ENCODE data around the gene GFRA4.
"Not testable (repeated sequence)": the region's sequence is repeated elsewhere in the genome, so short reads cannot be mapped to it uniquely, and the experiment has no call there.

GFRA4 gene

DNA sequence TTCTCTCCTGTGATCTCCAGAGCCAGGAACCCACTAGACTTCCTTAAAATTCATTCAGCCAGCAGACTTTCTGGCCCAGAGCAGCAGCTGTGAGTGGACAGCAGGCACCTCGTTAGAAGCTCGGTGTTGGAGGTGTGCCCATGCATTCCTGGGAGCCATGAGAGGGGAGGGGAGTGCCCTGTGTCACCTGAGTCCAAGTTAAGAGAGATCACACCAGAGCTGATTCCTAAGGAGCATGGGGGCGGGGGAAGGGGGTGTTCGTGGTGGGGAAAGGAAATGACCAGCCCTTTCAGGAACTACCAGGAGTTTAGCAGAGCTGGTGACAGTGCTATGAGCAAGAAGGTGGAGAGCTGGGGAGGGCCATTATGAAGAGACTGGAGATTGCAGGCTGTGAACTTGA, 46.9 kb downstream of the GFRA4 start:
- Histone ChIP-seq H3K9ac (ENCODE audit: low read depth in 1 of 2, low read length in 2 of 2) (no peak overlapping the region), H3K4me1 (ENCODE audit: control insufficient read depth in 2 of 2, insufficient read depth in 2 of 2, low read length in 2 of 2) (no peaks in the 10 kb centered on the region), H3K27me3 (ENCODE audit: control insufficient read depth in 2 of 2, insufficient read depth in 2 of 2, low read length in 2 of 2) (no peaks in the 10 kb centered on the region), H3K4me3 (ENCODE audit: low read length in 2 of 2) (no peak overlapping the region), H3K36me3 (ENCODE audit: control insufficient read depth in 2 of 2, insufficient read depth in 2 of 2, low read length in 2 of 2) (no peaks in the 10 kb centered on the region), H3K27ac (ENCODE audit: low read depth in 2 of 2, low read length in 2 of 2) (no peak overlapping the region), H3K9me3 (ENCODE audit: control insufficient read depth in 2 of 2, low read length in 2 of 2) (no peaks in the 10 kb centered on the region)

DNA sequence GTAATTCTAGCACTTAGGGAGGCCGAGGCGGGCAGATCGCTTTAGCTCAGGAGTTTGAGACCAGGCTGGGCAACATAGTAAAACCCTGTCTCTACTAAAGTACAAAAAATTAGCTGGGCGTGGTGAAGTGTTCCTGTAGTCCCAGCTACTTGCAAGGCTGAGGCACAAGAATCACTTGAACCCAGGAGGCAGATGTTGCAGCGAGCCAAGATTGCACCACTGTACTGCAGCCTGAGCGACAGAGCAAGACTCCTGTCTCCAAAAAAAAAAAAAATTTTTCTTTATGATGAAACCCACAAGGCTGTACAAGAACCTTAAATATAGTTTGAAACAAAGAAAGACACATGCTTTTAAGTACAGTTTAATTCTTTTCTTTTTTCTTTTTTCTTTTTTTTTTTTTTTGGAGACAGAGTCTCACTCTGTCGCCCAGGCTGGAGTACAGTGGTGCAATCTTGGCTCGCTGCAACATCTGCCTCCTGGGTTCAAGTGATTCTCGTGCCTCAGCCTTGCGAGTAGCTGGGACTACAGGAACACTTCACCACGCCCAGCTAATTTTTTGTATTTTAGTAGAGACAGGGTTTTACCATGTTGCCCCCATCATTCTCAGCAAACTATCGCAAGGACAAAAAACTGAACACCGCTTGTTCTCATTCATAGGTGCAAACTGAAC, 47.9 kb downstream of the GFRA4 start:
- H3K9me3 ChIP-seq (ENCODE audit: control insufficient read depth in 2 of 2, low read length in 2 of 2); H3K27me3 ChIP-seq (ENCODE audit: control insufficient read depth in 2 of 2, insufficient read depth in 2 of 2, low read length in 2 of 2); H3K4me1 ChIP-seq (ENCODE audit: control insufficient read depth in 2 of 2, insufficient read depth in 2 of 2, low read length in 2 of 2); H3K27ac ChIP-seq (ENCODE audit: low read depth in 2 of 2, low read length in 2 of 2); H3K36me3 ChIP-seq (ENCODE audit: control insufficient read depth in 2 of 2, insufficient read depth in 2 of 2, low read length in 2 of 2); H3K9ac ChIP-seq (ENCODE audit: low read depth in 1 of 2, low read length in 2 of 2); H3K4me3 ChIP-seq (ENCODE audit: low read length in 2 of 2): not testable (repeated sequence)

DNA sequence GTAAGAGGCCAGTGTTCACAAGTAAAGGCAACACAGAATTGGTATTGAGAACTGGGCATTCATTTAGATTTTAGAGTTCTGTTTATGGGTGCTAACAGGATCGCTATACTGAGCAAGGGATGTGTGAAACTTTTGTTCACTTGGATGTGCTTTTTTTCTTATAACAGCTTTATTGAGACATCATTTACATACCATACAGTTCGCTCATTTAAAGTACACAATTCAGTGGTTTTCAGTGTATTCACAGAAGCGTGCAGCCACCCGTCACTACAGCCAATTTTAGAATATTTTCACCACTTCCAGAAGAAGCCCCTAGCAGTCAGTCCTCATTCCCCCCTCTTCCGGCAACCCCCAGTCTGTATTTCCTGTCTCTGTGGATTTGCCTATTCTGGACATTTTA, 48.7 kb downstream of the GFRA4 start:
- H3K4me3 ChIP-seq (ENCODE audit: low read length in 2 of 2): no peak overlapping the region

DNA sequence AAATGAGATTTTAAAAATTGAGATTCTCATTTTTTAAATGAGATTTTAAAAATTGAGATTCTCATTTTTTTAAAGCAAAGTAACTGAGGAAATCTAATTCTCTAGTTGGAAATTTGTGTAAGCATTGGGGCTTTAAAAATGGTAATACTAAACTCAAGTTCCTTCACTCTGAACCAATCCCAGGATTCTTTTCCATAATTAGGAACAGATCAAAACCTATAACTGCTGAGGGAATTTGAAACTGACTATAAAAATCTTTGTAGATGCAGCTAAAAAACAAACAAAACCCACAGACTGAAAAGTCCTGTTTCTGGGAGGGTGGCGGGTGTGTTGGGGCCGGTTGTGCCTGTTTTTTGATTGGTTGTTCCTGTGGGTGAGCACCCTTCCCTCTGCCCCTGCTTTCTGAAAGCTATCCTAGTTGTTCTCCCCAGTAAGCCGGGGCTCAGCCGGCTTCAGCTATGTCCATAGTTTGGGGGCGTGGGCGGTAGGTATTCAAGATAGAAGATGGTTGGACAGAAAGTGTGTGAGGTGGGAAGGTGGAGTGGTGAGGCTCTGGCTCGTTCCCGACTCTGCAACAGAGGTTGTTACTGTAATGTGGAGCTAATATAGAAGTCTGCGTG, 49.3 kb downstream of the GFRA4 start:
- Histone ChIP-seq H3K4me3 (ENCODE audit: low read length in 2 of 2) (no peak overlapping the region), H3K27me3 (ENCODE audit: control insufficient read depth in 2 of 2, insufficient read depth in 2 of 2, low read length in 2 of 2) (no peaks in the 10 kb centered on the region), H3K4me1 (ENCODE audit: control insufficient read depth in 2 of 2, insufficient read depth in 2 of 2, low read length in 2 of 2) (no peaks in the 10 kb centered on the region), H3K27ac (ENCODE audit: low read depth in 2 of 2, low read length in 2 of 2) (no peak overlapping the region), H3K36me3 (ENCODE audit: control insufficient read depth in 2 of 2, insufficient read depth in 2 of 2, low read length in 2 of 2) (no peaks in the 10 kb centered on the region), H3K9me3 (ENCODE audit: control insufficient read depth in 2 of 2, low read length in 2 of 2) (no peaks in the 10 kb centered on the region), H3K9ac (ENCODE audit: low read depth in 1 of 2, low read length in 2 of 2) (no peak overlapping the region)

More for the DNA sequence above, 48.7 kb downstream of the GFRA4 start:
- H3K36me3 ChIP-seq (ENCODE audit: control insufficient read depth in 2 of 2, insufficient read depth in 2 of 2, low read length in 2 of 2): no peaks in the 10 kb centered on the region
- H3K9ac ChIP-seq (ENCODE audit: low read depth in 1 of 2, low read length in 2 of 2): no peak overlapping the region
- no peak overlapping the region for H3K27ac ChIP-seq (ENCODE audit: low read depth in 2 of 2, low read length in 2 of 2)
- no peaks in the 10 kb centered on the region for H3K27me3 ChIP-seq (ENCODE audit: control insufficient read depth in 2 of 2, insufficient read depth in 2 of 2, low read length in 2 of 2)
- no peaks in the 10 kb centered on the region for H3K4me1 ChIP-seq (ENCODE audit: control insufficient read depth in 2 of 2, insufficient read depth in 2 of 2, low read length in 2 of 2)
- H3K9me3 ChIP-seq (ENCODE audit: control insufficient read depth in 2 of 2, low read length in 2 of 2): no peaks in the 10 kb centered on the region

DNA sequence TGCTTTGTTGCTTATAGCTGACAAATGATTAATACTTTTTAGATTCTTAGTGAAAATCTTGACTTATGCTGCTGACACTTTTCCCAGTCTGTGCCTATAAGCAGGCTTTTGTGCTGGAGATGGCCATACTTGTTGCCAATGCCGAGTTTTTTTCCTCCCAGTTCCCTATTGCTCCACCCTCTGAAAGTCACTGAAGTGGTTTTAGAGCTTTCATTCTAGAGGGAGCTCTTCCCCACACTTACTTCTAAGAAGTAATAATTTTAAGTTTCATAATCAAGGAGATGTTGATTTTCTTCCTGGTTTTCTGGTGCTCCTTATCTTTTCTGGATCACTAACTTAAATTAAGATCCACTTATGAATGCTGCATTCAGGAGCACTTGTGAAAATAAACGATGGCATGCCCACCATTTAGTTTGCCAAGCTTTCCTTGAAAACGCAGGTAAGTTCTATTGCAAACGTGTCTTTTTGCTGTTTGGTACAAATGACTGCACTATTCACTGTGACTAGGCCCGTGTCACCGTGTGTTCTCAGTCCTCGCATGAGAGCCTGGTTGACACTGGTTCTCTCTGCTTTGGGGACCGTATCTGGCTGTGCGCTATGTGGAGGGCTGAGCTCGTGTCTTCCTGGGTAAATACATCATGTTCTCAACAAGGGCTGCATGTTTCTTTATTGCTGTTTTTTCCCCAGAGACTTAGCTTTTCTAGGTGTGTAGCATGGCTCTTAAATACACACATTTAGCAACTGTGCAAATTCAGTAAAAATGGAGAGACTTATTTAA, 50.2 kb downstream of the GFRA4 start:
- Histone ChIP-seq H3K27me3 (ENCODE audit: control insufficient read depth in 2 of 2, insufficient read depth in 2 of 2, low read length in 2 of 2) (no peaks in the 10 kb centered on the region), H3K36me3 (ENCODE audit: control insufficient read depth in 2 of 2, insufficient read depth in 2 of 2, low read length in 2 of 2) (no peaks in the 10 kb centered on the region), H3K27ac (ENCODE audit: low read depth in 2 of 2, low read length in 2 of 2) (no peak overlapping the region)

DNA sequence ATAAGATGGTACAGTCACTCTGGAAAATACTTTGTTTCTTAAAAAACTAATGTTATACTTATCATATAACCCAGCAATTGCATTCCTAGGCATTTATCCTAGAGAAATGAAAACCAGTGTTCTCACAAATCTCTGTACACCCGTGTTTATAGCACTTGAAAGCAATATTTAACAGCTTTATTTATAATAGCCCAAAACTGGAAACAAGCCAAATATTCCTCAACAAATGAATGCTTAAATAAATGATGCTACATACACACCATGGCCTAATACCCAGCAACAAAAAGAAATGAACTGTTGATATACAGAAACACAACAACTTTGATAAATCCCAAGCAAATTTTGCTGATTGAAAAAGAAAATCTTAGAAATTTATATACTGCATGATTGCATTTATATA, 51.3 kb downstream of the GFRA4 start:
- Histone ChIP-seq H3K27me3 (ENCODE audit: control insufficient read depth in 2 of 2, insufficient read depth in 2 of 2, low read length in 2 of 2) (no peaks in the 10 kb centered on the region), H3K27ac (ENCODE audit: low read depth in 2 of 2, low read length in 2 of 2) (no peak overlapping the region), H3K36me3 (ENCODE audit: control insufficient read depth in 2 of 2, insufficient read depth in 2 of 2, low read length in 2 of 2) (no peaks in the 10 kb centered on the region), H3K9ac (ENCODE audit: low read depth in 1 of 2, low read length in 2 of 2) (no peak overlapping the region), H3K9me3 (ENCODE audit: control insufficient read depth in 2 of 2, low read length in 2 of 2) (no peaks in the 10 kb centered on the region), H3K4me3 (ENCODE audit: low read length in 2 of 2) (no peak overlapping the region), H3K4me1 (ENCODE audit: control insufficient read depth in 2 of 2, insufficient read depth in 2 of 2, low read length in 2 of 2) (no peaks in the 10 kb centered on the region)

More for the DNA sequence above, 50.2 kb downstream of the GFRA4 start:
- Histone ChIP-seq H3K4me3 (ENCODE audit: low read length in 2 of 2) (no peak overlapping the region), H3K9ac (ENCODE audit: low read depth in 1 of 2, low read length in 2 of 2) (no peak overlapping the region), H3K4me1 (ENCODE audit: control insufficient read depth in 2 of 2, insufficient read depth in 2 of 2, low read length in 2 of 2) (no peaks in the 10 kb centered on the region), H3K9me3 (ENCODE audit: control insufficient read depth in 2 of 2, low read length in 2 of 2) (no peaks in the 10 kb centered on the region)

Data from mucosa of rectum (tissue), 2 donors.